Lung (tissue), 12 donors: Measurements from ENCODE around the gene SLC43A3. TPM values are rescaled to one million over a fixed set of nuclear protein-coding genes. Genes with fewer than 3 reads are reported as not detected.

ENCODE experiments used
- ATAC-seq: fragments of 200-7000 bp; cut with Tn5 transposase; one replicate; pipeline ENCODE4 v1.9.1; 2020; ENCODE audit warnings: moderate number of reproducible peaks; ENCODE audit not compliant: insufficient read depth, low FRiP score
- DNase-seq, 3 donors: peaks; one replicate each; pipeline ENCODE4 v3.0.0-alpha.2; 2013 to 2017
- H3K27ac ChIP-seq, 2 donors: one replicate each; pipeline ENCODE4 v1.5.1; 2013; ENCODE audit warnings: mild to moderate bottlenecking in 2 of 2, moderate library complexity in 2 of 2, control low read depth in 1 of 2, inconsistent platforms in 1 of 2, low read depth in 1 of 2, low read length in 1 of 2
- H3K27me3 ChIP-seq, 3 donors: one replicate each; pipeline ENCODE4 v1.5.1; 2013; ENCODE audit warnings: low read length in 2 of 3; ENCODE audit not compliant: control insufficient read depth in 3 of 3, insufficient read depth in 3 of 3
- H3K36me3 ChIP-seq, 4 donors: one replicate each; pipeline ENCODE4 v1.5.1; 2013; ENCODE audit warnings: low read length in 4 of 4, mild to moderate bottlenecking in 1 of 4, moderate library complexity in 1 of 4; ENCODE audit not compliant: control insufficient read depth in 4 of 4, insufficient read depth in 4 of 4
- H3K4me1 ChIP-seq, 5 donors: one replicate each; pipeline ENCODE4 v1.5.1; 2013; ENCODE audit warnings: low read length in 5 of 5, mild to moderate bottlenecking in 2 of 5, moderate library complexity in 1 of 5; ENCODE audit not compliant: control insufficient read depth in 5 of 5, insufficient read depth in 5 of 5
- H3K4me3 ChIP-seq: one replicate; pipeline ENCODE4 v1.5.1; 2013; ENCODE audit warnings: mild to moderate bottlenecking, control low read depth, moderate library complexity
- H3K9ac ChIP-seq, 2 donors: one replicate each; pipeline ENCODE4 v1.5.1; 2013; ENCODE audit warnings: low read length in 2 of 2, control low read depth in 1 of 2; ENCODE audit not compliant: insufficient read depth in 1 of 2
- H3K9me3 ChIP-seq, 4 donors: one replicate each; pipeline ENCODE4 v1.5.1; 2013; ENCODE audit warnings: low read length in 3 of 4, mild to moderate bottlenecking in 1 of 4, moderate library complexity in 1 of 4; ENCODE audit not compliant: control insufficient read depth in 4 of 4, insufficient read depth in 3 of 4
- WGBS, 2 donors: extraction: QIAGEN DNeasy Blood & Tissue Kit; methylation state at CpG; one replicate each; pipeline ENCODE4 v1.1.7; 2013; 5-methylcytosine and 5-hydroxymethylcytosine counted together
- polyA plus RNA-seq, 2 donors: library from polyadenylated mRNA; stranded (reverse); fragments of 200-250 nt; gene quantifications; one replicate each; pipeline ENCODE4 v1.2.1, GENCODE V29; 2013
- total RNA-seq, 2 donors: library from RNA; depleted of rRNA in 1 of 2; stranded (reverse); fragments of >200 nt in 1 of 2; gene quantifications; one replicate each; pipeline ENCODE4 v1.2.1, GENCODE V29; 2014 to 2021
- TF ChIP-seq, protein P1 (sequence below): IDR thresholded peaks from 2 replicates; pipeline ENCODE4 v1.5.1; 2012; ENCODE audit warnings: mild to moderate bottlenecking; ENCODE audit errors: control extremely low read depth, extremely low read depth
- donor health status: control.
- donor health status: control.
- donor health status: Bipolar disorder and iron deficiency.
- donor health status: healthy.
- donor health status: DM: yes; HTN: yes; CAD: no.

SLC43A3 gene
- total and polyA plus RNA-seq, 4 donors, result 23.3 to 155 (median 105) TPM

DNA sequence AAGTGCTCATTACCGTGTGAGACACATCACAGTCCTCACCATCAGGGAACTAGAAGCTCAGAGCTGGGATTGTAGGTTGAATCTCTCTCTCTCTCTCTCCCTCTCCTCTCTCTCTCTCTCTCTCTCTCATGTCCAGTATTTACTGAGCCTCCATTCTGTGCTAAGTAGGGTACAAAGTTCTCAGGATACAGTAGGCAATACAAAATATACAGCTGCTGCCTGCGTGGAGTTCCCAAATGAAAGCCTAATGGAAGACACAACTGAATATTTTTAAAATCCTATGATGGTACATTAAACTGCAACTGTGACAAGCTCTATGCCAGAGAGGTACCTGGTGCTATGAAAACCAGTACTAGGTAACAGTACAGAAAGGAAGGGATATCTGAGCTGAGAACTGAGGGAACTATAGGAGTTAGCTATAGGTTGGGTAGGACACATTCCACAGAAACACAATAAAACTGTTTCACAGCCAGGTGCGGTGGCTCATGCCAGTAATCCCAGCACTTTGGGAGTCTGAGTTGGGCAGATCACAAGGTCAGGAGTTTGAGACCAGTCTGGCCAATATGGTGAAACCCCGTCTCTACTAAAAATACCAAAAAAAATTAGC is 26.8 kb downstream of the SLC43A3 start:
- no peak overlapping the region for H3K4me3 ChIP-seq
- no peak overlapping the region for H3K27ac ChIP-seq
- no peak for ATAC-seq
- H3K27me3 ChIP-seq, result peaks cover 0 to 2% (median 0%) of the 10 kb centered on the region in 3 donors
- no peaks in the 10 kb centered on the region for H3K4me1 ChIP-seq
- H3K9ac ChIP-seq, result no peak overlapping the region
- no peaks in the 10 kb centered on the region for H3K9me3 ChIP-seq
- 92 to 93% methylated on average over 4 of the region's 4 CpGs for WGBS, 2 donors
- no peak for DNase-seq
- no peaks in the 10 kb centered on the region for H3K36me3 ChIP-seq
- TF ChIP-seq, protein P1, sequence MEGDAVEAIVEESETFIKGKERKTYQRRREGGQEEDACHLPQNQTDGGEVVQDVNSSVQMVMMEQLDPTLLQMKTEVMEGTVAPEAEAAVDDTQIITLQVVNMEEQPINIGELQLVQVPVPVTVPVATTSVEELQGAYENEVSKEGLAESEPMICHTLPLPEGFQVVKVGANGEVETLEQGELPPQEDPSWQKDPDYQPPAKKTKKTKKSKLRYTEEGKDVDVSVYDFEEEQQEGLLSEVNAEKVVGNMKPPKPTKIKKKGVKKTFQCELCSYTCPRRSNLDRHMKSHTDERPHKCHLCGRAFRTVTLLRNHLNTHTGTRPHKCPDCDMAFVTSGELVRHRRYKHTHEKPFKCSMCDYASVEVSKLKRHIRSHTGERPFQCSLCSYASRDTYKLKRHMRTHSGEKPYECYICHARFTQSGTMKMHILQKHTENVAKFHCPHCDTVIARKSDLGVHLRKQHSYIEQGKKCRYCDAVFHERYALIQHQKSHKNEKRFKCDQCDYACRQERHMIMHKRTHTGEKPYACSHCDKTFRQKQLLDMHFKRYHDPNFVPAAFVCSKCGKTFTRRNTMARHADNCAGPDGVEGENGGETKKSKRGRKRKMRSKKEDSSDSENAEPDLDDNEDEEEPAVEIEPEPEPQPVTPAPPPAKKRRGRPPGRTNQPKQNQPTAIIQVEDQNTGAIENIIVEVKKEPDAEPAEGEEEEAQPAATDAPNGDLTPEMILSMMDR, result no peak

DNA sequence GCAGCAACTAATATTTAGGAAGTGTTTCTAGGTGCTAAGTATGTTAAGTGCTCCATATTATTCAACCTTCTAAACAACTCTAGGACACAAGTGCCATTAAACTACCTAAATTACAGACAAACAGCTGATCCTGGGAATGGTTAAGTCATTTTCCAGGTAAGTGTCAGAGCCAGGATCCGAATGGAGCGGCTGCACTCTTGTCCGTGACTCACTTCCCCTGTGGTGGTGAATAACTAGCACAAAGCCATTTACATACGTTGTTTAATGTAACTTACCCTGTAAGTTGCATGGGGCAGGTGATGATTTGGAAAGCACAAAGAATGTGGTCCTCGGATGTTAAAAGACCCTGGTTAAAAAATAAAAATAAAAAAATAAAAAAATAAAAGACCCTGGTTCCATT is 27.7 kb downstream of the SLC43A3 start:
- Histone ChIP-seq H3K27me3 (peaks cover 0 to 4% (median 0%) of the 10 kb centered on the region in 3 donors), H3K9me3 (no peaks in the 10 kb centered on the region), H3K9ac (no peak overlapping the region), H3K36me3 (no peaks in the 10 kb centered on the region), H3K27ac (no peak overlapping the region), H3K4me3 (no peak overlapping the region), H3K4me1 (no peaks in the 10 kb centered on the region)
- no peak for ATAC-seq
- no peak for DNase-seq
- TF ChIP-seq, protein P1, result no peak
- 72 to 74% methylated on average over 5 of the region's 5 CpGs for WGBS, 2 donors

DNA sequence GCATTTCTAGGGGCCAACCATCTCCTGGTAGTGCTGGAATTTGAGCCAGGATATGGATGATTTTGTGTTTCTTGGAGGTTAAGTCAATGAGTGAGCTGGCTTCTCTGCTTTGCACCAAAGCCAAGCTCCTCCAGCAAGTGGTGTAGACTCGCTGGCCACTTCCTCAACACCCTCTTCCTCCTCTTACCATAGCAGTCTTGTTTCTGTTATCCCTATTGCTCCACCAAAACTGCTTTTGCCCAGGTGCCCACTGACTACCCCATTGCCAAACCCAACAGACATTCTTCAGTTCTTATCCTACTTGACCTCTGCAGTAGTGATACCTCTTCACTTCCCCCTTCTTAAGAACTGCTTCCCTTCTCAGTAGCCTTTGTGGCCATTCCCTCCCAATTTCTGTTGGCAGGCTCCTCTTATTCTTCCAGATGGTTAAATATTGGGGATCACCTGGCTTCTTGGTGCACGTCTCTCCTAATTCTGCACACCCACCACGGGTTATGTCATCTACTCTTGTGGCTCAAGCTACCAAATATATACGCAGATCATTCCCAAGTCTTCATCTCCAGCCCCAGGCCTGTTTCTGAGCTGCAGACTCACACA is 29.4 kb downstream of the SLC43A3 start:
- Histone ChIP-seq H3K9ac (no peak overlapping the region), H3K36me3 (no peaks in the 10 kb centered on the region), H3K9me3 (no peaks in the 10 kb centered on the region), H3K27me3 (peaks cover 0 to 4% (median 0%) of the 10 kb centered on the region in 3 donors), H3K4me3 (no peak overlapping the region), H3K27ac (no peak overlapping the region), H3K4me1 (no peaks in the 10 kb centered on the region)
- ATAC-seq (no peak), DNase-seq (no peak)
- TF ChIP-seq, protein P1, result no peak
- 40 to 73% methylated on average over 4 of the region's 4 CpGs for WGBS, 2 donors
